GM12874 (cell line): ENCODE measurements around the gene CWC27.

ENCODE experiments used
- CTCF ChIP-seq: IDR thresholded peaks from 2 replicates; pipeline ENCODE4 v1.5.1; 2011; ENCODE audit warnings: low read depth, mild to moderate bottlenecking, control low read depth, low read length, moderate library complexity; ENCODE audit not compliant: insufficient read depth

Gene CWC27

GRCh38 chr5:65024681-65025080 lies 256.0 kb downstream of the CWC27 start:
- no peak for TF ChIP-seq CTCF

- no peak for TF ChIP-seq CTCF
These were observed 258.3 kb downstream of the CWC27 start for GRCh38 chr5:65026816-65027548.

- TF ChIP-seq CTCF, result no peak
These were observed 260.4 kb downstream of the CWC27 start for GRCh38 chr5:65029178-65029577.

GRCh38 chr5:65030056-65030455 lies 261.3 kb downstream of the CWC27 start:
- TF ChIP-seq CTCF, result no peak

- TF ChIP-seq CTCF, result no peak
These were observed 263.5 kb downstream of the CWC27 start for GRCh38 chr5:65032250-65032649.

GRCh38 chr5:65034029-65034812 lies 265.5 kb downstream of the CWC27 start:
- no peak for TF ChIP-seq CTCF

- no peak for TF ChIP-seq CTCF
These were observed 266.1 kb downstream of the CWC27 start for GRCh38 chr5:65034813-65035209.
